Hippocampal formation (tissue), 2 donors: ENCODE data around the gene CCDC8.
"Not testable (repeated sequence)": the region's sequence is repeated elsewhere in the genome, so short reads cannot be mapped to it uniquely, and the experiment has no call there.

Source experiments
- DNase-seq, 2 donors: peaks; one replicate each; lab custom pipeline; 2025; lab: John Stamatoyannopoulos, UW

Gene CCDC8

GRCh38 chr19:46428239-46429135 lies 15.1 kb upstream of the CCDC8 start, which contains the start of gene PNMA8C:
TSS of gene PNMA8C (minus strand) at chr19:46428936. CDS start at chr19:46428359, 577 bp downstream.
- DNase-seq = peak; percentile 76 to 80

- no peak for DNase-seq
Measured at GRCh38 chr19:46427518-46428045, 14.2 kb upstream of the CCDC8 start.

GRCh38 chr19:46426506-46427162 lies 13.3 kb upstream of the CCDC8 start:
- DNase-seq = peak; percentile 50 to 74

GRCh38 chr19:46426035-46426505 lies 12.7 kb upstream of the CCDC8 start:
- no peak for DNase-seq

GRCh38 chr19:46423188-46423587 lies 9.8 kb upstream of the CCDC8 start:
- DNase-seq = no peak

GRCh38 chr19:46422344-46422743 lies 9.0 kb upstream of the CCDC8 start:
- DNase-seq = no peak

- DNase-seq = no peak
Measured at GRCh38 chr19:46420056-46420455, 6.7 kb upstream of the CCDC8 start.

GRCh38 chr19:46415804-46416709 lies 2.7 kb upstream of the CCDC8 start:
- DNase-seq = peak; percentile 66 to 77

GRCh38 chr19:46414899-46415298 lies 1.5 kb upstream of the CCDC8 start:
- not testable (repeated sequence) for DNase-seq

GRCh38 chr19:46412650-46413261 lies 608 bp downstream of the CCDC8 start:
- DNase-seq = no peak

GRCh38 chr19:46411925-46412649 lies 1.3 kb downstream of the CCDC8 start:
- no peak for DNase-seq

GRCh38 chr19:46411088-46411924 lies 2.1 kb downstream of the CCDC8 start:
- no peak for DNase-seq

- no peak for DNase-seq
Measured at GRCh38 chr19:46410205-46411087, 2.9 kb downstream of the CCDC8 start.

GRCh38 chr19:46409191-46409590 lies 4.2 kb downstream of the CCDC8 start:
- no peak for DNase-seq

- DNase-seq = peak in 1 of 2 donors; percentile 31
Measured at GRCh38 chr19:46408664-46409039, 4.7 kb downstream of the CCDC8 start.

GRCh38 chr19:46407856-46408663 lies 5.3 kb downstream of the CCDC8 start:
- no peak for DNase-seq

GRCh38 chr19:46406976-46407375 lies 6.4 kb downstream of the CCDC8 start:
- DNase-seq = no peak
